K562 (cell line): Measurements from ENCODE around the gene KLF18. TPM values are rescaled to one million over a fixed set of nuclear protein-coding genes. Genes with fewer than 3 reads are reported as not detected.

Experiments
- ATAC-seq: fragments of 200-7000 bp; cut with Tn5 transposase; 3 replicates; pipeline ENCODE4 v1.9.1; 2020; ENCODE audit warnings: moderate library complexity
- BruUV-seq: library from RNA; stranded (reverse); fragments of 400-500 nt; replicated peaks from 2 replicates; lab custom pipeline; 2021; lab: Mats Ljungman, UMichigan
- CTCF ChIA-PET: fragments of 300-600 bp; formaldehyde crosslinking; extraction: SDS; loops from one replicate; lab custom pipeline; 2021; ENCODE audit warnings: low intra/inter-chr PET ratio; lab: Yijun Ruan, JAX
- POLR2A ChIA-PET: fragments of 300-600, 350-650 bp; sonication (Branson Sonifier 250); formaldehyde crosslinking; extraction: SDS; loops from one replicate; lab custom pipeline; 2021; ENCODE audit warnings: antibody characterized with exemption, inconsistent platforms; lab: Yijun Ruan, JAX
- DNase-seq, 4 experiments: peaks; one replicate each; pipeline versions ENCODE4 v3.0.0 to v3.0.0-alpha.2; 2011 to 2018; ENCODE audit warnings: low spot score in 3 of 4, mixed read lengths in 3 of 4; ENCODE audit errors: extremely low read depth in 1 of 4
- FAIRE-seq: peaks from 2 replicates; lab custom pipeline; 2011; peaks lifted over from hg19 to GRCh38; lab: Jason Lieb, UNC
- H2AFZ ChIP-seq: 2 replicates; pipeline ENCODE4 v1.6.0; 2011; ENCODE audit warnings: low read depth, low read length, control low read depth, inconsistent platforms
- H3K27ac ChIP-seq: fragments of 200-600 bp; 3 replicates; pipeline ENCODE4 v1.8.0; 2011; ENCODE audit warnings: low read depth, mild to moderate bottlenecking, control low read depth, inconsistent platforms, low read length, moderate library complexity, mixed read lengths; ENCODE audit errors: extremely low read depth
- H3K27me3 ChIP-seq, 2 experiments: fragments of 300-600 bp in 1 of 2; 2 replicates in 1 of 2; 3 replicates in 1 of 2; pipeline versions ENCODE4 v1.6.0 to v1.8.0; 2011; ENCODE audit warnings: inconsistent platforms in 2 of 2, low read length in 2 of 2, mild to moderate bottlenecking in 1 of 2, mixed read lengths in 1 of 2, moderate library complexity in 1 of 2; ENCODE audit not compliant: control insufficient read depth in 2 of 2, insufficient read depth in 2 of 2
- H3K36me3 ChIP-seq: fragments of 300-600 bp; 3 replicates; pipeline ENCODE4 v1.8.0; 2011; ENCODE audit warnings: mild to moderate bottlenecking, low read length, inconsistent platforms; ENCODE audit not compliant: control insufficient read depth, insufficient read depth
- H3K4me1 ChIP-seq, 2 experiments: fragments of 200-600 bp in 1 of 2; replicated peaks in 1 of 2; 2 replicates in 1 of 2; 3 replicates in 1 of 2; pipeline versions ENCODE4 v1.5.1 to v1.8.0; 2011; ENCODE audit warnings: inconsistent platforms in 2 of 2, low read length in 2 of 2, mild to moderate bottlenecking in 1 of 2, mixed read lengths in 1 of 2, moderate library complexity in 1 of 2; ENCODE audit not compliant: control insufficient read depth in 2 of 2, insufficient read depth in 2 of 2
- H3K4me2 ChIP-seq: 2 replicates; pipeline ENCODE4 v1.6.1; 2011; ENCODE audit warnings: low read length, control low read depth, inconsistent platforms, mixed read lengths; ENCODE audit not compliant: insufficient read depth
- H3K4me3 ChIP-seq: fragments of 200-600 bp; sonication (generic), shearing (Covaris generic); 2 replicates; pipeline ENCODE4 v1.5.1; 2016; ENCODE audit warnings: control low read depth, inconsistent platforms
- H3K79me2 ChIP-seq: fragments of 200-600 bp; 3 replicates; pipeline ENCODE4 v1.8.0; 2011; ENCODE audit warnings: low read length, inconsistent platforms; ENCODE audit not compliant: control insufficient read depth, insufficient read depth
- H3K9ac ChIP-seq, 2 experiments: 2 replicates each; pipeline versions ENCODE4 v1.6.0 to v1.6.1; 2011; ENCODE audit warnings: low read depth in 2 of 2, low read length in 2 of 2, control low read depth in 1 of 2, inconsistent platforms in 1 of 2, mild to moderate bottlenecking in 1 of 2, mixed read lengths in 1 of 2; ENCODE audit not compliant: insufficient read depth in 1 of 2
- H3K9me1 ChIP-seq: one replicate; pipeline ENCODE4 v1.6.0; 2011; ENCODE audit warnings: inconsistent platforms, mild to moderate bottlenecking, low read length, moderate library complexity; ENCODE audit not compliant: control insufficient read depth, insufficient read depth
- H3K9me3 ChIP-seq: replicated peaks from 2 replicates; pipeline ENCODE4 v1.5.1; 2011; ENCODE audit warnings: low read depth, low read length, inconsistent platforms; ENCODE audit not compliant: control insufficient read depth, insufficient read depth
- H4K20me1 ChIP-seq: replicated peaks from 2 replicates; pipeline ENCODE4 v1.6.1; 2011; ENCODE audit warnings: low read length, inconsistent platforms, mixed read lengths; ENCODE audit not compliant: control insufficient read depth, insufficient read depth
- ELF2 ChIP-seq: fragments of 250-450 bp; sonication (Bioruptor Pico); IDR thresholded peaks from 2 replicates; pipeline ENCODE4 v1.5.0; 2021; ENCODE audit warnings: mild to moderate bottlenecking
- FOXJ3 ChIP-seq: sonication (generic); formaldehyde crosslinking; IDR thresholded peaks from 2 replicates; pipeline ENCODE4 v1.4.0; 2020; ENCODE audit warnings: mild to moderate bottlenecking, missing genetic modification reagents
- HDAC3 ChIP-seq: fragments of 450-650 bp; IDR thresholded peaks from 2 replicates; pipeline ENCODE4 v1.6.1; 2018; ENCODE audit warnings: borderline replicate concordance, mild to moderate bottlenecking, moderate library complexity; ENCODE audit not compliant: partially characterized antibody
- ID3 ChIP-seq, 2 experiments: fragments of 250-450 bp in 1 of 2; fragments of 450-650 bp in 1 of 2; sonication (Bioruptor Pico) in 1 of 2; IDR thresholded peaks; 2 replicates each; pipeline versions ENCODE4 v1.6.1 to v1.8.0; 2016 to 2021; ENCODE audit warnings: mild to moderate bottlenecking in 2 of 2, moderate library complexity in 2 of 2, missing compliant biosample characterization in 1 of 2, missing genetic modification characterization in 1 of 2
- KLF13 ChIP-seq: fragments of 450-650 bp; IDR thresholded peaks from 2 replicates; pipeline ENCODE4 v1.6.1; 2016; ENCODE audit warnings: missing genetic modification characterization, low read depth, mild to moderate bottlenecking, missing compliant biosample characterization, moderate library complexity, borderline replicate concordance
- PTTG1 ChIP-seq: fragments of 450-650 bp; IDR thresholded peaks from 2 replicates; pipeline ENCODE4 v1.6.1; 2016; ENCODE audit warnings: low read depth, mild to moderate bottlenecking, missing genetic modification characterization, missing compliant biosample characterization
- RBM39 ChIP-seq: fragments of 200-400 bp; formaldehyde crosslinking; optimal IDR thresholded peaks from 2 replicates; pipeline ENCODE3; 2018; ENCODE audit warnings: low read depth, low read length
- SIN3B ChIP-seq: fragments of 450-650 bp; IDR thresholded peaks from 2 replicates; pipeline ENCODE4 v1.6.1; 2017; ENCODE audit warnings: low read depth, mild to moderate bottlenecking, moderate library complexity
- TAF9B ChIP-seq: fragments of 450-650 bp; IDR thresholded peaks from 2 replicates; pipeline ENCODE4 v1.6.1; 2018; ENCODE audit warnings: mild to moderate bottlenecking; ENCODE audit not compliant: partially characterized antibody
- ZNF146 ChIP-seq: IDR thresholded peaks from one replicate; pipeline ENCODE4 v1.6.1; 2018; ENCODE audit warnings: missing compliant biosample characterization; ENCODE audit not compliant: unreplicated experiment
- ZNF217 ChIP-seq: sonication (generic); formaldehyde crosslinking; IDR thresholded peaks from 2 replicates; pipeline ENCODE4 v1.8.0; 2022; ENCODE audit warnings: mild to moderate bottlenecking, missing genetic modification reagents
- ZNF232 ChIP-seq: sonication (generic); formaldehyde crosslinking; IDR thresholded peaks from 2 replicates; pipeline ENCODE4 v1.8.0; 2022; ENCODE audit warnings: mild to moderate bottlenecking, missing genetic modification reagents
- ZNF41 ChIP-seq: fragments of 250-450 bp; sonication (Bioruptor Pico); conservative IDR thresholded peaks from 2 replicates; pipeline ENCODE4 v1.4.0; 2020; ENCODE audit warnings: mild to moderate bottlenecking
- ZNF76 ChIP-seq: fragments of 250-450 bp; sonication (Bioruptor Pico); IDR thresholded peaks from 2 replicates; pipeline ENCODE4 v1.4.0; 2020; ENCODE audit warnings: mild to moderate bottlenecking, moderate library complexity, borderline replicate concordance
- WGBS: fragments of 100-300 bp; shearing (Covaris generic); methylation state at CpG from one replicate; pipeline ENCODE4 v1.1.6; 2016; ENCODE audit warnings: low coverage, mixed read lengths; ENCODE audit not compliant: insufficient coverage; ENCODE audit errors: missing lambda C conversion rate; 5-methylcytosine and 5-hydroxymethylcytosine counted together
- in situ Hi-C: fragments of 300-500 bp; cut with MboI; formaldehyde crosslinking; loops from 4 replicates; pipeline ENCODE4 v1.15.0; 2018; ENCODE audit warnings: inconsistent platforms, mixed read lengths
- intact Hi-C: fragments of 100-400 bp; cut with micrococcal nuclease; formaldehyde crosslinking; loops from 2 replicates; pipeline ENCODE4 v1.14.2; 2022
- polyA plus RNA-seq, 8 experiments: library from polyadenylated mRNA; depleted of rRNA in 4 of 8; stranded (reverse) in 5 of 8; unstranded in 3 of 8; fragments of >200 nt; fragmentation: Nextera tagmentation in 2 of 8; fragmentation: Illumina TruSeq in 1 of 8; extraction: Ambion mirVana in 2 of 8; extraction: Trizol in 1 of 8; gene quantifications; 2 replicates each; pipeline versions ENCODE4 v1.2.1 to v1.2.3, GENCODE V29; 2011 to 2014; ENCODE audit warnings: inconsistent platforms in 1 of 8, missing spikeins in 1 of 8
- total RNA-seq, 7 experiments: library from RNA; depleted of rRNA in 6 of 7; stranded (reverse); fragments of >200 nt in 6 of 7; fragmentation: Illumina TruSeq in 2 of 7; extraction: Trizol in 2 of 7; gene quantifications; 2 replicates each; pipeline versions ENCODE4 v1.2.1 to v1.2.3, GENCODE V29; 2011 to 2021; ENCODE audit warnings: low replicate concordance in 1 of 7

The KLF18 gene
- total and polyA plus RNA-seq, 9 of the 15 experiments (the other 6 are each of a cell fraction or from before 2014, with no cell fraction given), result not detected

- TF ChIP-seq FOXJ3 (CRISPR knock-in tag), result no peak
- TF ChIP-seq ID3 (CRISPR knock-in tag; IDR thresholded peaks at IDR 0.05), result no peak
- TF ChIP-seq ID3 (tag; IDR thresholded peaks at IDR 0.05), result peak; percentile 63; the same call in 1 of the 2 replicates
- H3K4me2 ChIP-seq, result no peak overlapping the region
- FAIRE-seq (no peak), DNase-seq (no peak), ATAC-seq (no peak)
- no TSS peak for BruUV-seq
- no peaks in the 10 kb centered on the region for H3K36me3 ChIP-seq
- no peaks in the 10 kb centered on the region for H3K9me1 ChIP-seq
- ChIA-PET POLR2A (interaction anchor here (0.6 to 2.8 kb wide), 3 partner anchors 9 to 118 kb away, joined by 3 to 13 read pairs (median 3); no protein-coding TSS in a partner anchor), CTCF (interaction anchor here (1.0 kb wide), 1 partner anchor 9 kb away, joined by 3 read pairs; no protein-coding TSS in a partner anchor)
- in situ Hi-C loops (no loop called here), intact Hi-C loops (no loop called here)
- H2AFZ ChIP-seq, result no peak overlapping the region
- no peak overlapping the region for H3K4me3 ChIP-seq
- H4K20me1 ChIP-seq, result no peaks in the 10 kb centered on the region
- H3K79me2 ChIP-seq, result no peaks in the 10 kb centered on the region
- 0 out of 5 replicates have a peak, but pooled peaks cover 0 to 3% of the 10 kb centered on the region in 2 experiments for H3K4me1 ChIP-seq
- H3K9ac ChIP-seq, result no peak overlapping the region
- peaks cover 48 to 53% of the 10 kb centered on the region in 2 experiments for H3K27me3 ChIP-seq
- 0% methylated on average over 5 of the region's 5 CpGs for WGBS
- no peak overlapping the region for H3K27ac ChIP-seq
- H3K9me3 ChIP-seq, result no peaks in the 10 kb centered on the region
These were observed 21.0 kb downstream of the KLF18 start for GRCh38 chr1:44120398-44120949.

DNA sequence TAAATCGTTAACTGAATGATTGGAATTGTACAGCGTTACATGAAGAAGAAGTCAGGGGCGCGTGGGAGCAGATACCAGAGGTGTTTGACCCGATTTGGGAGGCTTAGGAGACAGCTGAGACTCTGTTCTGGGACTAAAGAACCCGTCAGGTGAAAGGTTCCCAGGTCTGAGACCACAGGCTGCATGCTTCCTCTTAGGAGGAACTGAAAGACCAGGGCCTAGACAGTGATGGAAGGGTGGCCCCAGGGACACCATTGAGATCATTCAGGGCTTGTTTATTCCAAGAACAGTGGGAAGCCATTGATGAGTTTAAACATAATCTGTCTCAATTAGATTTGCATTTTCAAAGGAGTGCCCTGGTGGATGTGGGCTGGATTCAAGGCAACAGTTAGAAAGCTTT lies 21.9 kb downstream of the KLF18 start:
- ATAC-seq (no peak), FAIRE-seq (no peak), DNase-seq (no peak)
- Histone ChIP-seq H3K27ac (no peak overlapping the region), H3K4me3 (no peak overlapping the region), H3K4me2 (no peak overlapping the region), H3K4me1 (0 out of 5 replicates have a peak, but pooled peaks cover 0 to 3% of the 10 kb centered on the region in 2 experiments), H3K27me3 (peaks cover 51 to 53% of the 10 kb centered on the region in 2 experiments), H3K9me1 (no peaks in the 10 kb centered on the region), H2AFZ (no peak overlapping the region), H3K36me3 (no peaks in the 10 kb centered on the region), H3K79me2 (no peaks in the 10 kb centered on the region), H4K20me1 (no peaks in the 10 kb centered on the region), H3K9ac (no peak overlapping the region), H3K9me3 (no peaks in the 10 kb centered on the region)
- BruUV-seq, result no TSS peak
- POLR2A ChIA-PET, result no interaction called here
- CTCF ChIA-PET, result no interaction called here
- intact Hi-C loops (no loop called here), in situ Hi-C loops (no loop called here)
- 5% methylated on average over 6 of the region's 6 CpGs for whole genome bisulfite sequencing
- TF ChIP-seq HDAC3, result no peak
- TF ChIP-seq ZNF76 (CRISPR knock-in tag), result no peak
- TF ChIP-seq PTTG1, result no peak
- TF ChIP-seq ZNF232 (CRISPR knock-in tag), result no peak
- TF ChIP-seq TAF9B, result no peak
- TF ChIP-seq ZNF217, result no peak
- TF ChIP-seq ELF2 (CRISPR knock-in tag), result no peak
- TF ChIP-seq SIN3B, result no peak
- no peak for TF ChIP-seq RBM39
- TF ChIP-seq ZNF146 (CRISPR knock-in tag), result no peak
- TF ChIP-seq KLF13 (tag), result no peak
- TF ChIP-seq ZNF41, result no peak
